Left renal pelvis (tissue), 4 donors: Measurements from ENCODE around the gene AMIGO2. TPM values are rescaled to one million over a fixed set of nuclear protein-coding genes. Genes with fewer than 3 reads are reported as not detected.

Source experiments
- DNase-seq, 4 donors: peaks; one replicate each; pipeline ENCODE4 v3.0.0-alpha.2; 2013; ENCODE audit warnings: low read depth in 4 of 4, low spot score in 3 of 4
- polyA plus RNA-seq, 4 donors: library from polyadenylated mRNA; unstranded; fragments of 120-200 nt; gene quantifications; one replicate each; pipeline ENCODE4 v1.2.1, GENCODE V29; 2013; ENCODE audit not compliant: insufficient read length in 4 of 4

AMIGO2 gene
- polyA plus RNA-seq, 4 donors = 4.2 to 55.9 (median 44.1) TPM

GRCh38 chr12:47038270-47038748 is 41.5 kb downstream of the AMIGO2 start:
- DNase-seq = peak in 3 of 4 donors; percentile 35 to 56 (median 38)

GRCh38 chr12:47035484-47035883 is 44.3 kb downstream of the AMIGO2 start:
- no peak for DNase-seq

GRCh38 chr12:47034661-47035060 is 45.1 kb downstream of the AMIGO2 start:
- DNase-seq = no peak

- DNase-seq = no peak
Measured at GRCh38 chr12:47033789-47034555, 45.8 kb downstream of the AMIGO2 start.

- DNase-seq = no peak
Measured at GRCh38 chr12:47033081-47033480, 46.7 kb downstream of the AMIGO2 start.

GRCh38 chr12:47032644-47033043 is 47.1 kb downstream of the AMIGO2 start:
- DNase-seq = peak in 2 of 4 donors; percentile 32 to 33

- no peak for DNase-seq
Measured at GRCh38 chr12:47029903-47030302, 49.9 kb downstream of the AMIGO2 start.

- no peak for DNase-seq
Measured at GRCh38 chr12:47028981-47029708, 50.6 kb downstream of the AMIGO2 start.

GRCh38 chr12:47028186-47028585 is 51.6 kb downstream of the AMIGO2 start:
- no peak for DNase-seq

Other genes with a start within 250 kb of the AMIGO2 start
- 1 to 10 TPM; 1.5 to 5.6 (median 4.1) TPM for gene PCED1B, start 338 bp downstream of the AMIGO2 start, polyA plus RNA-seq